IMR-90 (cell line): Measurements from ENCODE around the gene LIAS. TPM values are rescaled to one million over a fixed set of nuclear protein-coding genes. Genes with fewer than 3 reads are reported as not detected.

Experiments
- ATAC-seq: fragments of 200-7000 bp; cut with Tn5 transposase; 2 replicates; pipeline ENCODE4 v1.9.1; 2020; ENCODE audit warnings: low read depth, mild to moderate bottlenecking, moderate library complexity
- BruUV-seq: library from RNA; stranded (reverse); fragments of 400-500 nt; replicated peaks from 2 replicates; lab custom pipeline; 2021; lab: Mats Ljungman, UMichigan
- CTCF ChIA-PET: fragments of 300-600 bp; formaldehyde crosslinking; extraction: SDS; loops from one replicate; lab custom pipeline; 2021; ENCODE audit warnings: antibody characterized with exemption; lab: Yijun Ruan, JAX
- POLR2A ChIA-PET: fragments of 300-600 bp; sonication (Branson Sonifier 250); formaldehyde crosslinking; loops from one replicate; lab custom pipeline; 2022; ENCODE audit warnings: antibody characterized with exemption; ENCODE audit not compliant: unreplicated experiment; lab: Charles Lee
- DNase-seq: peaks from one replicate; pipeline ENCODE4 v3.0.0; 2013
- H2AFZ ChIP-seq: replicated peaks from 2 replicates; pipeline ENCODE3; 2013; ENCODE audit warnings: low read length, mild to moderate bottlenecking; ENCODE audit not compliant: poor library complexity
- H2AK5ac ChIP-seq: 2 replicates; pipeline ENCODE4 v1.6.1; 2013; ENCODE audit warnings: low read depth, low read length, inconsistent platforms
- H2AK9ac ChIP-seq: replicated peaks from 2 replicates; pipeline ENCODE3; 2013; ENCODE audit warnings: mild to moderate bottlenecking, low read depth, low read length, moderate library complexity; ENCODE audit not compliant: poor library complexity
- H2BK120ac ChIP-seq: 2 replicates; pipeline ENCODE4 v1.6.1; 2013; ENCODE audit warnings: low read depth, low read length, inconsistent platforms
- H2BK15ac ChIP-seq: 3 replicates; pipeline ENCODE4 v1.6.1; 2013; ENCODE audit warnings: low read depth, low read length, inconsistent platforms
- H2BK20ac ChIP-seq: 2 replicates; pipeline ENCODE4 v1.6.1; 2013; ENCODE audit warnings: low read depth, mild to moderate bottlenecking, inconsistent platforms, low read length, moderate library complexity
- H2BK5ac ChIP-seq: 2 replicates; pipeline ENCODE4 v1.6.1; 2013; ENCODE audit warnings: mild to moderate bottlenecking, low read depth, low read length, inconsistent platforms; ENCODE audit not compliant: poor library complexity, severe bottlenecking
- H3K14ac ChIP-seq: replicated peaks from 2 replicates; pipeline ENCODE4 v1.6.1; 2013; ENCODE audit warnings: low read depth, low read length, inconsistent platforms
- H3K18ac ChIP-seq: 2 replicates; pipeline ENCODE4 v1.6.1; 2013; ENCODE audit warnings: low read depth, low read length, control low read depth
- H3K23ac ChIP-seq: 2 replicates; pipeline ENCODE4 v1.6.1; 2013; ENCODE audit warnings: low read depth, low read length, inconsistent platforms
- H3K27ac ChIP-seq: 2 replicates; pipeline ENCODE4 v1.5.1; 2013; ENCODE audit warnings: mild to moderate bottlenecking, control low read depth, low read length; ENCODE audit not compliant: insufficient read depth
- H3K27me3 ChIP-seq: 2 replicates; pipeline ENCODE4 v1.6.1; 2013; ENCODE audit warnings: low read length; ENCODE audit not compliant: control insufficient read depth, insufficient read depth
- H3K36me3 ChIP-seq: 2 replicates; pipeline ENCODE4 v1.6.1; 2013; ENCODE audit warnings: low read length, mixed read lengths; ENCODE audit not compliant: control insufficient read depth, insufficient read depth
- H3K4ac ChIP-seq: 2 replicates; pipeline ENCODE4 v1.6.1; 2013; ENCODE audit warnings: low read depth, low read length, inconsistent platforms
- H3K4me1 ChIP-seq: 2 replicates; pipeline ENCODE4 v1.6.1; 2013; ENCODE audit warnings: low read length, mixed read lengths; ENCODE audit not compliant: control insufficient read depth, insufficient read depth
- H3K4me2 ChIP-seq: 2 replicates; pipeline ENCODE4 v1.6.1; 2013; ENCODE audit warnings: low read depth, mild to moderate bottlenecking, control low read depth, low read length, moderate library complexity
- H3K4me3 ChIP-seq: 2 replicates; pipeline ENCODE4 v1.5.1; 2013; ENCODE audit warnings: low read depth, mild to moderate bottlenecking, control low read depth, low read length, moderate library complexity; ENCODE audit not compliant: insufficient read depth
- H3K56ac ChIP-seq: 2 replicates; pipeline ENCODE4 v1.6.1; 2013; ENCODE audit warnings: low read length, inconsistent platforms; ENCODE audit not compliant: insufficient read depth; ENCODE audit errors: extremely low read depth
- H3K79me1 ChIP-seq, 2 experiments: 2 replicates each; pipeline ENCODE4 v1.6.1; 2013; ENCODE audit warnings: low read length in 2 of 2, inconsistent platforms in 1 of 2, low read depth in 1 of 2
- H3K9ac ChIP-seq: 2 replicates; pipeline ENCODE4 v1.6.1; 2013; ENCODE audit warnings: low read depth, low read length, control low read depth
- H3K9me1 ChIP-seq: 2 replicates; pipeline ENCODE4 v1.6.1; 2013; ENCODE audit warnings: low read length, inconsistent platforms; ENCODE audit not compliant: insufficient read depth
- H3K9me3 ChIP-seq: 2 replicates; pipeline ENCODE4 v1.6.1; 2013; ENCODE audit warnings: low read length; ENCODE audit not compliant: control insufficient read depth, insufficient read depth
- H4K20me1 ChIP-seq: 2 replicates; pipeline ENCODE4 v1.6.1; 2013; ENCODE audit warnings: low read length, inconsistent platforms; ENCODE audit not compliant: insufficient read depth
- H4K5ac ChIP-seq: 2 replicates; pipeline ENCODE4 v1.6.1; 2013; ENCODE audit warnings: mild to moderate bottlenecking, low read depth, low read length, control low read depth
- H4K8ac ChIP-seq, 2 experiments: 2 replicates each; pipeline ENCODE4 v1.6.1; 2013; ENCODE audit warnings: low read depth in 2 of 2, low read length in 2 of 2, control low read depth in 1 of 2, inconsistent platforms in 1 of 2
- H4K91ac ChIP-seq: 2 replicates; pipeline ENCODE4 v1.6.1; 2013; ENCODE audit warnings: low read depth, low read length, inconsistent platforms; ENCODE audit not compliant: insufficient read depth
- BHLHE40 ChIP-seq: fragments of 150-350 bp; IDR thresholded peaks from 2 replicates; pipeline ENCODE4 v1.6.1; 2016; ENCODE audit warnings: mild to moderate bottlenecking, low read depth, low read length
- CEBPB ChIP-seq: IDR thresholded peaks from 2 replicates; pipeline ENCODE4 v1.6.1; 2012; ENCODE audit warnings: low read depth, low read length, improper control_type of control experiment
- CHD1 ChIP-seq: IDR thresholded peaks from 2 replicates; pipeline ENCODE4 v1.6.1; 2012; ENCODE audit warnings: low read depth, low read length, improper control_type of control experiment
- MAFK ChIP-seq: IDR thresholded peaks from 2 replicates; pipeline ENCODE4 v1.6.1; 2012; ENCODE audit warnings: low read depth, low read length, improper control_type of control experiment
- MAZ ChIP-seq: IDR thresholded peaks from 2 replicates; pipeline ENCODE4 v1.6.1; 2012; ENCODE audit warnings: low read depth, mild to moderate bottlenecking, low read length, improper control_type of control experiment, moderate library complexity, borderline replicate concordance
- NFE2L2 ChIP-seq: fragments of 150-350 bp; IDR thresholded peaks from 2 replicates; pipeline ENCODE4 v1.6.1; 2016; ENCODE audit warnings: low read depth, mild to moderate bottlenecking, low read length
- RAD21 ChIP-seq: IDR thresholded peaks from 2 replicates; pipeline ENCODE4 v1.6.1; 2012; ENCODE audit warnings: low read length, improper control_type of control experiment
- RCOR1 ChIP-seq: IDR thresholded peaks from 2 replicates; pipeline ENCODE4 v1.6.1; 2012; ENCODE audit warnings: mild to moderate bottlenecking, low read length, improper control_type of control experiment; ENCODE audit not compliant: insufficient replicate concordance
- SMC3 ChIP-seq: fragments of 150-350 bp; IDR thresholded peaks from 2 replicates; pipeline ENCODE4 v1.6.1; 2016; ENCODE audit warnings: low read depth, mild to moderate bottlenecking, antibody characterized with exemption, low read length, moderate library complexity
- WGBS, 2 experiments: methylation state at CpG; one replicate each; pipeline versions ENCODE4 v1.1.5 to v1.1.7; 2013; ENCODE audit warnings: missing lambda C conversion rate in 2 of 2; ENCODE audit not compliant: insufficient read length in 1 of 2; ENCODE audit errors: extremely low coverage in 2 of 2; 5-methylcytosine and 5-hydroxymethylcytosine counted together
- dilution Hi-C: fragments of 300-500 bp; cut with HindIII; formaldehyde crosslinking; loops from one replicate; pipeline ENCODE4 v1.14.3; 2018; ENCODE audit warnings: low sequenced_read_pairs; ENCODE audit not compliant: unreplicated experiment
- in situ Hi-C: fragments of 300-500 bp; cut with MboI; formaldehyde crosslinking; loops from 3 replicates; pipeline ENCODE4 v1.14.3; 2019; ENCODE audit warnings: low sequenced_read_pairs, inconsistent platforms, mixed read lengths
- intact Hi-C: fragments of 100-400 bp; cut with micrococcal nuclease; formaldehyde crosslinking; loops from 2 replicates; pipeline ENCODE4 v1.10.0; 2022
- polyA plus RNA-seq, 3 experiments: library from polyadenylated mRNA; depleted of rRNA; stranded (reverse); fragments of >200 nt; gene quantifications; 2 replicates each; pipeline ENCODE4 v1.2.3, GENCODE V29; 2012; ENCODE audit warnings: low replicate concordance in 1 of 3
- total RNA-seq: library from RNA; depleted of rRNA; stranded (reverse); fragments of >200 nt; gene quantifications from 2 replicates; pipeline ENCODE4 v1.2.3, GENCODE V29; 2012
- TF ChIP-seq, protein P1 (sequence below): fragments of 150-350 bp; IDR thresholded peaks from 2 replicates; pipeline ENCODE4 v1.6.1; 2017; ENCODE audit warnings: mild to moderate bottlenecking, antibody characterized with exemption, low read length, low read depth

Gene LIAS
- total and polyA plus RNA-seq, 2 of the 4 experiments (the other 2 are of a cell fraction) = 3.2 to 7.8 TPM

DNA sequence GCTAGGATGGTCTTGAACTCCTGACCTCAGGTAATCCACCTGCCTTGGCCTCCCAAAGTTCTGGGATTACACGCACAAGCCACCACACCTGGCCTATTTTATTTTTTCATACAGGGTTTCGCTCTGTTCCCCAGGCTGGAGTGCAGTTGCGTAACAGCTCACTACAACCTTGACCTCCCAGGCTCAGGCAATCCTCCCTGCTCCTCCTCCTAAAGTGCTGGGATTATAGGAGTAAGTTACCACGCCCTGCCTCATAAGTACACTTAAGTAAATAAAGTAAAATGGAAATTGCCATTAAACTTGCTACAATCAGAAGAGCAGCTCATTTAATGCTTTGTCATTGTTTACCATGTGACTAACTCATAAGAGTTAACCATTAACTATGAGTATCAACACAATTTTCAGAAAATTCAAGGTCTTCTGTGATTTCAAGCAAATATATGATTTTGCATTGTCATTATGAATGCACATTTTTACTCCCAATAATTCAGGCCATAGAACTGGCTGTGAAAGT, 56.1 kb downstream of the LIAS start:
- Histone ChIP-seq H2BK15ac (no peak overlapping the region), H2AK5ac (peak overlapping the region; percentile 95; the same call in 1 of the 2 replicates), H3K4me3 (no peak overlapping the region), H3K23ac (no peak overlapping the region), H3K4ac (peak overlapping the region; percentile 75), H2BK20ac (peak overlapping the region; percentile 53), H3K56ac (no peak overlapping the region), H3K36me3 (peaks cover 39% of the 10 kb centered on the region), H2AK9ac (no peak overlapping the region), H3K9ac (no peak overlapping the region), H2BK5ac (peak overlapping the region; percentile 88), H2BK120ac (peak overlapping the region; percentile 58), H4K91ac (peak overlapping the region; percentile 59; the same call in 1 of the 2 replicates), H3K9me3 (no peaks in the 10 kb centered on the region), H3K4me1 (peaks cover 5% of the 10 kb centered on the region), H4K5ac (peak overlapping the region; percentile 77), H3K18ac (peak overlapping the region; percentile 81), H4K20me1 (0 out of 2 replicates have a peak, but pooled peaks cover 3% of the 10 kb centered on the region), H3K9me1 (0 out of 2 replicates have a peak, but pooled peaks cover 6% of the 10 kb centered on the region), H4K8ac (peak overlapping the region; percentile 18 to 66; a peak in 3 of 4 replicates), H3K27ac (peak overlapping the region; percentile 85; the same call in 1 of the 2 replicates), H3K27me3 (no peaks in the 10 kb centered on the region), H3K14ac (peak overlapping the region; percentile 67), H3K79me1 (peaks cover 23 to 58% of the 10 kb centered on the region in 2 experiments), H2AFZ (no peak overlapping the region), H3K4me2 (no peak overlapping the region)
- intact Hi-C loops (no loop called here), dilution Hi-C loops (no loop called here), in situ Hi-C loops (no loop called here)
- TF ChIP-seq MAFK (peak; percentile 59), NFE2L2 (peak; percentile 90), CEBPB (peak; percentile 78), RCOR1 (no peak), SMC3 (no peak), RAD21 (no peak), MAZ (no peak), BHLHE40 (no peak), CHD1 (no peak)
- TF ChIP-seq, protein P1, sequence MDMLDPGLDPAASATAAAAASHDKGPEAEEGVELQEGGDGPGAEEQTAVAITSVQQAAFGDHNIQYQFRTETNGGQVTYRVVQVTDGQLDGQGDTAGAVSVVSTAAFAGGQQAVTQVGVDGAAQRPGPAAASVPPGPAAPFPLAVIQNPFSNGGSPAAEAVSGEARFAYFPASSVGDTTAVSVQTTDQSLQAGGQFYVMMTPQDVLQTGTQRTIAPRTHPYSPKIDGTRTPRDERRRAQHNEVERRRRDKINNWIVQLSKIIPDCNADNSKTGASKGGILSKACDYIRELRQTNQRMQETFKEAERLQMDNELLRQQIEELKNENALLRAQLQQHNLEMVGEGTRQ = 0 out of 2 replicates have a peak, but pooled peaks have one; percentile 8
- no TSS peak for BruUV-seq
- peak; percentile 75 for ATAC-seq
- DNase-seq = peak; percentile 66
- CTCF ChIA-PET = no interaction called here
- POLR2A ChIA-PET = no interaction called here
- no CpG with 5 or more reads among the region's 4 CpGs for WGBS, 2 experiments
